GM21390 (cell line): ENCODE data around the gene HNRNPDL.
"Not testable (repeated sequence)": the region's sequence is repeated elsewhere in the genome, so short reads cannot be mapped to it uniquely, and the experiment has no call there.

ENCODE experiments used
- ATAC-seq: cut with Tn5 transposase; IDR thresholded peaks from one replicate; pipeline ENCODE4 v1.9.1; 2021; ENCODE audit not compliant: unreplicated experiment

Gene HNRNPDL

GRCh38 chr4:82390061-82390460 is 40.2 kb downstream of the HNRNPDL start:
- ATAC-seq, result not testable (repeated sequence)

GRCh38 chr4:82388405-82388804 is 41.9 kb downstream of the HNRNPDL start:
- no peak for ATAC-seq

- ATAC-seq, result not testable (repeated sequence)
Measured at GRCh38 chr4:82386312-82386711, 44.0 kb downstream of the HNRNPDL start.

- no peak for ATAC-seq
Measured at GRCh38 chr4:82382751-82383150, 47.5 kb downstream of the HNRNPDL start.

GRCh38 chr4:82381661-82382296 is 48.5 kb downstream of the HNRNPDL start:
- no peak for ATAC-seq

- ATAC-seq, result no peak
Measured at GRCh38 chr4:82381235-82381634, 49.0 kb downstream of the HNRNPDL start.

GRCh38 chr4:82380831-82381230 is 49.4 kb downstream of the HNRNPDL start:
- ATAC-seq, result no peak

- ATAC-seq, result no peak
Measured at GRCh38 chr4:82380344-82380743, 49.9 kb downstream of the HNRNPDL start.

GRCh38 chr4:82376109-82376508 is 54.2 kb downstream of the HNRNPDL start:
- no peak for ATAC-seq

- peak; percentile 92 for ATAC-seq
Measured at GRCh38 chr4:82373816-82374625, 56.2 kb downstream of the HNRNPDL start, which contains the start of gene HNRNPD. TSS of gene HNRNPD (minus strand) at chr4:82373991. CDS start at chr4:82373678, 313 bp downstream.

- ATAC-seq, result peak; percentile 12
Measured at GRCh38 chr4:82373486-82373815, 56.8 kb downstream of the HNRNPDL start.
